Measurements from ENCODE around the gene PDP2.
"Not testable (repeated sequence)": the region's sequence is repeated elsewhere in the genome, so short reads cannot be mapped to it uniquely, and the experiment has no call there.

The PDP2 gene

GRCh38 chr16:66858740-66859396 lies 21.4 kb upstream of the PDP2 start:
- TF ChIP-seq CTCF (IDR thresholded peaks at IDR 0.05; ENCODE audit: control insufficient read depth, insufficient read depth, low read depth, low read length, missing control alignments), result no peak
- no peak overlapping the region for H3K4me3 ChIP-seq (ENCODE audit: control insufficient read depth, low read depth, low read length)
- DNase-seq (ENCODE audit: low read depth), result no peak

- DNase-seq (ENCODE audit: low read depth), result no peak
- no peak for TF ChIP-seq CTCF (IDR thresholded peaks at IDR 0.05; ENCODE audit: control insufficient read depth, insufficient read depth, low read depth, low read length, missing control alignments)
- no peak overlapping the region for H3K4me3 ChIP-seq (ENCODE audit: control insufficient read depth, low read depth, low read length)
Measured at GRCh38 chr16:66859397-66860068, 20.8 kb upstream of the PDP2 start.

- no peak overlapping the region for H3K4me3 ChIP-seq (ENCODE audit: control insufficient read depth, low read depth, low read length)
- no peak for DNase-seq (ENCODE audit: low read depth)
- no peak for TF ChIP-seq CTCF (IDR thresholded peaks at IDR 0.05; ENCODE audit: control insufficient read depth, insufficient read depth, low read depth, low read length, missing control alignments)
Measured at GRCh38 chr16:66862023-66862520, 18.2 kb upstream of the PDP2 start.

- no peak for DNase-seq (ENCODE audit: low read depth)
- no peak for TF ChIP-seq CTCF (IDR thresholded peaks at IDR 0.05; ENCODE audit: control insufficient read depth, insufficient read depth, low read depth, low read length, missing control alignments)
- no peak overlapping the region for H3K4me3 ChIP-seq (ENCODE audit: control insufficient read depth, low read depth, low read length)
Measured at GRCh38 chr16:66863707-66864106, 16.6 kb upstream of the PDP2 start.

GRCh38 chr16:66869424-66869823 lies 10.9 kb upstream of the PDP2 start:
- no peak for DNase-seq (ENCODE audit: low read depth)
- no peak for TF ChIP-seq CTCF (IDR thresholded peaks at IDR 0.05; ENCODE audit: control insufficient read depth, insufficient read depth, low read depth, low read length, missing control alignments)
- H3K4me3 ChIP-seq (ENCODE audit: control insufficient read depth, low read depth, low read length), result no peak overlapping the region

GRCh38 chr16:66871363-66871762 lies 9.0 kb upstream of the PDP2 start:
- not testable (repeated sequence) for H3K4me3 ChIP-seq (ENCODE audit: control insufficient read depth, low read depth, low read length); DNase-seq (ENCODE audit: low read depth)

- TF ChIP-seq CTCF (IDR thresholded peaks at IDR 0.05; ENCODE audit: control insufficient read depth, insufficient read depth, low read depth, low read length, missing control alignments), result no peak
- no peak overlapping the region for H3K4me3 ChIP-seq (ENCODE audit: control insufficient read depth, low read depth, low read length)
- no peak for DNase-seq (ENCODE audit: low read depth)
Measured at GRCh38 chr16:66871840-66872239, 8.5 kb upstream of the PDP2 start.

Data from AG09309 (cell line).